Endothelial cell of umbilical vein (primary cell): ENCODE data around the gene KCNQ5. TPM values are rescaled to one million over a fixed set of nuclear protein-coding genes. Genes with fewer than 3 reads are reported as not detected.
"Not testable (repeated sequence)": the region's sequence is repeated elsewhere in the genome, so short reads cannot be mapped to it uniquely, and the experiment has no call there.

Experiments used
- BruUV-seq: library from RNA; stranded (reverse); fragments of 400-500 nt; replicated peaks from 2 replicates; lab custom pipeline; 2021; lab: Mats Ljungman, UMichigan
- CTCF ChIA-PET: fragments of 300-600, 350-600 bp; sonication (Branson Sonifier 250); formaldehyde crosslinking; loops from one replicate; lab custom pipeline; 2021; ENCODE audit warnings: antibody characterized with exemption, inconsistent platforms; lab: Charles Lee
- POLR2A ChIA-PET: fragments of 300-600, 350-600 bp; sonication (Branson Sonifier 250); formaldehyde crosslinking; loops from one replicate; lab custom pipeline; 2021; ENCODE audit warnings: antibody characterized with exemption, inconsistent platforms; lab: Charles Lee
- DNase-seq: peaks from one replicate; pipeline ENCODE4 v3.0.0-alpha.2; 2011; ENCODE audit warnings: low read depth, low spot score
- FAIRE-seq: peaks from 2 replicates; lab custom pipeline; 2011; peaks lifted over from hg19 to GRCh38; lab: Jason Lieb, UNC
- H2AFZ ChIP-seq: 2 replicates; pipeline ENCODE4 v1.6.0; 2012; ENCODE audit warnings: low read depth, low read length, control low read depth, inconsistent platforms
- H3K27ac ChIP-seq: 2 replicates; pipeline ENCODE4 v1.5.1; 2011; ENCODE audit warnings: low read depth, mild to moderate bottlenecking, control low read depth, low read length, moderate library complexity; ENCODE audit not compliant: insufficient read depth
- H3K27me3 ChIP-seq, 2 experiments: 2 replicates each; pipeline versions ENCODE4 v1.6.0 to v1.6.1; 2011; ENCODE audit warnings: low read length in 2 of 2, mixed read lengths in 1 of 2; ENCODE audit not compliant: control insufficient read depth in 2 of 2, insufficient read depth in 2 of 2
- H3K36me3 ChIP-seq, 2 experiments: 2 replicates in 1 of 2; 3 replicates in 1 of 2; pipeline ENCODE4 v1.5.1; 2011; ENCODE audit warnings: low read length in 2 of 2, mild to moderate bottlenecking in 1 of 2, moderate library complexity in 1 of 2; ENCODE audit not compliant: control insufficient read depth in 2 of 2, insufficient read depth in 2 of 2; ENCODE audit errors: extremely low read depth in 1 of 2
- H3K4me1 ChIP-seq: 3 replicates; pipeline ENCODE4 v1.5.1; 2011; ENCODE audit warnings: mild to moderate bottlenecking, low read length; ENCODE audit not compliant: control insufficient read depth, insufficient read depth; ENCODE audit errors: extremely low read depth
- H3K4me2 ChIP-seq: 2 replicates; pipeline ENCODE4 v1.6.1; 2011; ENCODE audit warnings: low read length, control low read depth, mixed read lengths; ENCODE audit not compliant: insufficient read depth
- H3K4me3 ChIP-seq, 3 experiments: fragments of 200-600 bp in 1 of 3; sonication (generic), shearing (Covaris generic) in 1 of 3; replicated peaks in 1 of 3; 2 replicates each; pipeline ENCODE4 v1.5.1; 2011 to 2016; ENCODE audit warnings: control low read depth in 3 of 3, low read length in 3 of 3, mild to moderate bottlenecking in 2 of 3, inconsistent platforms in 1 of 3, low read depth in 1 of 3, moderate library complexity in 1 of 3; ENCODE audit not compliant: insufficient read depth in 1 of 3
- H3K79me2 ChIP-seq: 2 replicates; pipeline ENCODE4 v1.6.0; 2012; ENCODE audit warnings: low read length, inconsistent platforms; ENCODE audit not compliant: control insufficient read depth, insufficient read depth
- H3K9ac ChIP-seq: replicated peaks from 2 replicates; pipeline ENCODE3; 2011; ENCODE audit warnings: low read length, control low read depth; ENCODE audit not compliant: insufficient read depth; ENCODE audit errors: extremely low read depth
- H3K9me1 ChIP-seq: replicated peaks from 3 replicates; pipeline ENCODE4 v1.6.0; 2011; ENCODE audit warnings: mild to moderate bottlenecking, low read length; ENCODE audit not compliant: control insufficient read depth, insufficient read depth; ENCODE audit errors: extremely low read depth
- H3K9me3 ChIP-seq: replicated peaks from 2 replicates; pipeline ENCODE4 v1.5.1; 2012; ENCODE audit warnings: low read length, inconsistent platforms; ENCODE audit not compliant: control insufficient read depth, insufficient read depth
- H4K20me1 ChIP-seq: replicated peaks from 2 replicates; pipeline ENCODE3; 2011; ENCODE audit warnings: mild to moderate bottlenecking, low read length; ENCODE audit not compliant: control insufficient read depth, insufficient read depth; ENCODE audit errors: extremely low read depth
- CTCF ChIP-seq, 2 donors: IDR thresholded peaks; 1 replicate in 1 of 2; 2 replicates in 1 of 2; pipeline ENCODE4 v1.5.1; 2011; ENCODE audit warnings: low read length in 2 of 2, mild to moderate bottlenecking in 2 of 2, moderate library complexity in 2 of 2, control low read depth in 1 of 2, inconsistent platforms in 1 of 2, low read depth in 1 of 2; ENCODE audit not compliant: insufficient read depth in 1 of 2; ENCODE audit errors: extremely low read depth in 1 of 2
- EZH2 ChIP-seq: IDR thresholded peaks from 2 replicates; pipeline ENCODE4 v1.6.1; 2012; ENCODE audit warnings: borderline replicate concordance, low read depth, mild to moderate bottlenecking, moderate library complexity, low read length, inconsistent platforms; ENCODE audit not compliant: severe bottlenecking
- FOS ChIP-seq: IDR thresholded peaks from 2 replicates; pipeline ENCODE4 v1.6.1; 2011; ENCODE audit warnings: mild to moderate bottlenecking, low read length, moderate library complexity, borderline replicate concordance; ENCODE audit not compliant: insufficient read depth
- GATA2 ChIP-seq: IDR thresholded peaks from 2 replicates; pipeline ENCODE4 v1.7.0; 2011; ENCODE audit warnings: low read depth, mild to moderate bottlenecking, moderate library complexity, mixed read lengths, low read length; ENCODE audit not compliant: insufficient read length, insufficient read depth
- JUN ChIP-seq: IDR thresholded peaks from 2 replicates; pipeline ENCODE4 v1.6.1; 2011; ENCODE audit warnings: borderline replicate concordance, low read depth; ENCODE audit not compliant: insufficient read length, insufficient read depth
- MAX ChIP-seq: IDR thresholded peaks from 2 replicates; pipeline ENCODE4 v1.6.1; 2011; ENCODE audit not compliant: insufficient read depth, insufficient read length
- MYC ChIP-seq: IDR thresholded peaks from one replicate; pipeline ENCODE4 v1.6.1; 2011; ENCODE audit warnings: mild to moderate bottlenecking, low read depth, low read length
- POLR2A ChIP-seq: IDR thresholded peaks from 2 replicates; pipeline ENCODE4 v1.6.1; 2012; ENCODE audit warnings: low read depth, mild to moderate bottlenecking, control low read depth, low read length
- POLR2AphosphoS5 ChIP-seq: IDR thresholded peaks from 2 replicates; pipeline ENCODE4 v1.6.1; 2012; ENCODE audit warnings: low read depth, mild to moderate bottlenecking, control low read depth, low read length, moderate library complexity; ENCODE audit not compliant: insufficient read depth
- dilution Hi-C: fragments of 300-500 bp; cut with MboI; formaldehyde crosslinking; loops from one replicate; pipeline ENCODE4 v1.15.0; 2019; ENCODE audit warnings: low sequenced_read_pairs; ENCODE audit not compliant: extremely low pct_ligation_motif_present
- intact Hi-C: fragments of 100-400 bp; cut with micrococcal nuclease; formaldehyde crosslinking; loops from one replicate; pipeline ENCODE4 v1.10.0; 2022
- polyA plus RNA-seq, 4 experiments: library from polyadenylated mRNA; depleted of rRNA in 3 of 4; stranded (reverse) in 3 of 4; unstranded in 1 of 4; fragments of >200 nt; gene quantifications; 2 replicates each; pipeline versions ENCODE4 v1.2.1 to v1.2.3, GENCODE V29; 2011 to 2012; ENCODE audit warnings: missing spikeins in 1 of 4
- total RNA-seq: library from RNA; stranded (reverse); gene quantifications from 2 replicates; pipeline ENCODE4 v1.2.3, GENCODE V29; 2021

Gene KCNQ5
- total and polyA plus RNA-seq, 2 donors (not counting 3 experiments of a cell fraction or from before 2014, with no cell fraction given): 0.22 TPM; not detected in 1

GRCh38 chr6:72977114-72977513 lies 355.2 kb downstream of the KCNQ5 start:
- ChIA-PET CTCF (no interaction called here), POLR2A (no interaction called here)
- Histone ChIP-seq H3K27me3 (peaks cover 0 to 2% of the 10 kb centered on the region in 2 experiments), H3K4me3 (no peak overlapping the region), H4K20me1 (no peaks in the 10 kb centered on the region), H3K27ac (no peak overlapping the region), H3K9ac (no peak overlapping the region), H3K9me1 (no peaks in the 10 kb centered on the region), H2AFZ (no peak overlapping the region), H3K9me3 (no peaks in the 10 kb centered on the region), H3K4me2 (no peak overlapping the region), H3K4me1 (no peaks in the 10 kb centered on the region), H3K36me3 (no peaks in the 10 kb centered on the region), H3K79me2 (no peaks in the 10 kb centered on the region)
- DNase-seq (no peak), FAIRE-seq (no peak)
- dilution Hi-C loops (no loop called here), intact Hi-C loops (no loop called here)
- no TSS peak for BruUV-seq
- no peak for TF ChIP-seq EZH2
- TF ChIP-seq POLR2A: no peak
- no peak for TF ChIP-seq GATA2
- no peak for TF ChIP-seq MAX
- no peak for TF ChIP-seq FOS
- no peak for TF ChIP-seq MYC
- no peak for TF ChIP-seq JUN
- no peak for TF ChIP-seq POLR2AphosphoS5
- no peak for TF ChIP-seq CTCF (IDR thresholded peaks at IDR 0.05; ENCODE audit: extremely low read depth in 1 of 2, insufficient read depth in 1 of 2, low read depth in 1 of 2, low read length in 2 of 2)

- H4K20me1 ChIP-seq, H3K9me3 ChIP-seq, POLR2A ChIA-PET, DNase-seq, H3K27ac ChIP-seq, dilution Hi-C loops, CTCF ChIA-PET, H3K4me2 ChIP-seq, H3K79me2 ChIP-seq, H3K27me3 ChIP-seq, H3K36me3 ChIP-seq, BruUV-seq, H3K4me1 ChIP-seq, FAIRE-seq, H3K9me1 ChIP-seq, H3K9ac ChIP-seq, H3K4me3 ChIP-seq, H2AFZ ChIP-seq, intact Hi-C loops: not testable (repeated sequence)
Measured at GRCh38 chr6:72978808-72979207, 356.9 kb downstream of the KCNQ5 start.

- BruUV-seq, H3K9ac ChIP-seq, H3K9me3 ChIP-seq, H3K79me2 ChIP-seq, FAIRE-seq, dilution Hi-C loops, H3K36me3 ChIP-seq, H2AFZ ChIP-seq, H3K4me2 ChIP-seq, CTCF ChIA-PET, H3K9me1 ChIP-seq, DNase-seq, H3K4me1 ChIP-seq, H3K4me3 ChIP-seq, H3K27ac ChIP-seq, H4K20me1 ChIP-seq, H3K27me3 ChIP-seq, POLR2A ChIA-PET, intact Hi-C loops: not testable (repeated sequence)
Measured at GRCh38 chr6:72984189-72984831, 362.4 kb downstream of the KCNQ5 start.
